GM21529 (cell line): ENCODE results near the gene PLEKHA7.

ENCODE experiments used
- ATAC-seq: cut with Tn5 transposase; IDR thresholded peaks from one replicate; pipeline ENCODE4 v1.9.1; 2021; ENCODE audit not compliant: unreplicated experiment

PLEKHA7 gene

GRCh38 chr11:16749092-16749491 is 265.1 kb downstream of the PLEKHA7 start:
- ATAC-seq, result no peak

- no peak for ATAC-seq
Observed at GRCh38 chr11:16745950-16746605, 268.1 kb downstream of the PLEKHA7 start.

- no peak for ATAC-seq
Observed at GRCh38 chr11:16744128-16744725, 270.0 kb downstream of the PLEKHA7 start.

GRCh38 chr11:16743478-16743877 is 270.7 kb downstream of the PLEKHA7 start:
- no peak for ATAC-seq

GRCh38 chr11:16741473-16741872 is 272.7 kb downstream of the PLEKHA7 start:
- ATAC-seq, result no peak

GRCh38 chr11:16738947-16739815 is 275.0 kb downstream of the PLEKHA7 start:
- no peak for ATAC-seq

GRCh38 chr11:16738193-16738946 is 275.8 kb downstream of the PLEKHA7 start, which contains the start of gene C11orf58:
Gene C11orf58 (plus strand): TSS chr11:16738647. CDS start chr11:16738779, 132 bp downstream.
- ATAC-seq, result peak; percentile 97

GRCh38 chr11:16737818-16738192 is 276.4 kb downstream of the PLEKHA7 start:
- ATAC-seq, result peak; percentile 8
